MM.1S (cell line): Measurements from ENCODE around the gene LHFPL2.

ENCODE experiments used
- CTCF ChIP-seq: fragments of 300-600 bp; sonication (generic); IDR thresholded peaks from 2 replicates; pipeline ENCODE4 v1.5.1; 2016; ENCODE audit warnings: antibody characterized with exemption, low read length, mixed read lengths
- EZH2 ChIP-seq: fragments of 300-600 bp; sonication (generic); optimal IDR thresholded peaks from 2 replicates; pipeline ENCODE3; 2017; ENCODE audit warnings: low read depth, mild to moderate bottlenecking, antibody characterized with exemption, low read length, mixed read lengths

GRCh38 chr5:78633700-78634099, 14.9 kb downstream of the LHFPL2 start:
- no peak for TF ChIP-seq CTCF
- no peak for TF ChIP-seq EZH2
